ENCODE results near the gene MGA. TPM values are rescaled to one million over a fixed set of nuclear protein-coding genes. Genes with fewer than 3 reads are reported as not detected.

MGA gene
- total and polyA plus RNA-seq, 2 of the 8 experiments (the other 6 are each of a cell fraction or from before 2014, with no cell fraction given) = 7.6 to 53.2 TPM

DNA sequence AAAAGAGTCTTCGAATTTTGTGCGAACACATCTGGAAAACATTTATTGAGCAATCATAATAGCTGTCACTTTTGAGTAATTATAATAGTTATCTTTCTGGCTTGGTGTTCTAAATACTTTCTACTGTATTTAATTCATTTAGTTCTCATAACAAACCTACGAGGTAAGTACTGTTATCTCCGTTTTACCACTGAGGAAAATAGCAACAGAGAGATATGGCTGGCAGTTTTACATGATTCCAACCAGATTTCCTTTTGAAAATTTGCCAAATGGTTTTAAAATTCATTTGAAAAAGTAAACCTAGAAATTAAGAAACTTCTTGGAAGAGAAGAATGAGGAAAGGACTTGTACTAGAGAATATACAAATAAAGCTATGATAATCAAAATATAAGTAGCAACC, 37.3 kb upstream of the MGA start:
- no peak overlapping the region for H3K23ac ChIP-seq (ENCODE audit: insufficient read length)
- no peak overlapping the region for H2BK12ac ChIP-seq (ENCODE audit: low read depth, low read length)
- H4K5ac ChIP-seq (ENCODE audit: insufficient read length, low read depth, low read length) = no peak overlapping the region
- H4K91ac ChIP-seq (replicated peaks; ENCODE audit: insufficient read length, low read length) = no peak overlapping the region
- peaks cover 0 to 7% (median 4%) of the 10 kb centered on the region in 4 experiments; a peak in 4 of 7 replicates for H3K4me1 ChIP-seq (replicated peaks in 1 of 4; ENCODE audit: control insufficient read depth in 3 of 4, insufficient read depth in 4 of 4, low read length in 3 of 4)
- ChIA-PET POLR2A (ENCODE audit: partially characterized antibody) (interaction anchor here (0.8 to 4.4 kb wide), 6 partner anchors 17 to 63 kb away, joined by 3 to 20 read pairs (median 3); partner anchors contain the start of gene TYRO3), CTCF (ENCODE audit: partially characterized antibody) (interaction anchor here (1.8 kb wide), 1 partner anchor 19 kb away, joined by 3 read pairs; no protein-coding TSS in a partner anchor)
- no peak overlapping the region for H2AFZ ChIP-seq (ENCODE audit: low read length)
- DNase-seq (ENCODE audit: low read depth in 1 of 2, low spot score in 2 of 2) (no peak), FAIRE-seq (no peak)
- H3K79me2 ChIP-seq (ENCODE audit: control insufficient read depth in 1 of 2, insufficient read depth in 2 of 2, low read length in 2 of 2) = peaks cover 0 to 9% of the 10 kb centered on the region in 2 experiments; a peak in 2 of 4 replicates
- H2BK15ac ChIP-seq (ENCODE audit: low read length) = no peak overlapping the region
- peaks cover 0 to 6% (median 3%) of the 10 kb centered on the region in 4 experiments; a peak in 4 of 7 replicates for H3K27me3 ChIP-seq (replicated peaks in 1 of 4; ENCODE audit: control insufficient read depth in 3 of 4, extremely low read depth in 1 of 4, insufficient read depth in 3 of 4, low read length in 3 of 4)
- H3K23me2 ChIP-seq (ENCODE audit: low read depth, low read length) = peaks cover 6% of the 10 kb centered on the region; the same call in 1 of the 2 replicates
- no peak overlapping the region for H3K4me3 ChIP-seq (ENCODE audit: extremely low read depth in 1 of 4, insufficient read depth in 2 of 4, low read depth in 3 of 4, low read length in 4 of 4)
- H4K20me1 ChIP-seq (replicated peaks in 1 of 2; ENCODE audit: control insufficient read depth in 1 of 2, insufficient read depth in 2 of 2, low read length in 2 of 2) = no peaks in the 10 kb centered on the region
- H2BK120ac ChIP-seq (replicated peaks; ENCODE audit: low read depth, low read length) = no peak overlapping the region
- H4K8ac ChIP-seq (ENCODE audit: extremely low read depth, insufficient read depth, low read length) = no peak overlapping the region
- no peaks in the 10 kb centered on the region for H3K79me1 ChIP-seq (ENCODE audit: low read depth, low read length)
- H2BK20ac ChIP-seq (ENCODE audit: low read length) = no peak overlapping the region
- H3K18ac ChIP-seq (ENCODE audit: extremely low read depth, low read length) = no peak overlapping the region
- 90% methylated on average over 4 of the region's 4 CpGs; no CpG with 5 or more reads in 1 of the 2 experiments for WGBS, 2 experiments (ENCODE audit: extremely low coverage in 1 of 2, insufficient coverage in 1 of 2, insufficient read length in 1 of 2, insufficient replicate concordance in 2 of 2, low coverage in 1 of 2, low lambda C conversion rate in 2 of 2, missing lambda C conversion rate in 1 of 2)
- H2BK5ac ChIP-seq (ENCODE audit: low read depth, low read length) = no peak overlapping the region
- no peak overlapping the region for H3K4ac ChIP-seq (replicated peaks; ENCODE audit: insufficient read length, low read depth, low read length)
- H2AK5ac ChIP-seq (ENCODE audit: low read depth, low read length) = no peak overlapping the region
- H3K9me3 ChIP-seq (ENCODE audit: insufficient read depth in 2 of 2, low read depth in 1 of 2, low read length in 1 of 2) = peaks cover 2% of the 10 kb centered on the region in 2 experiments; a peak in 1 of 4 replicates
- H3K14ac ChIP-seq (ENCODE audit: insufficient read length) = no peak overlapping the region
- H3K9ac ChIP-seq (replicated peaks in 1 of 4; ENCODE audit: extremely low read depth in 1 of 4, low read depth in 3 of 4, low read length in 3 of 4) = no peak overlapping the region
- no peaks in the 10 kb centered on the region for H3K36me3 ChIP-seq (ENCODE audit: control insufficient read depth in 2 of 4, insufficient read depth in 4 of 4, low read length in 3 of 4)
- H3K4me2 ChIP-seq (ENCODE audit: insufficient read depth in 1 of 2, low read depth in 2 of 2, low read length in 2 of 2) = no peak overlapping the region
- no peak overlapping the region for H3K56ac ChIP-seq (replicated peaks; ENCODE audit: insufficient read length, low read depth, low read length)
- TF ChIP-seq CHD1 (IDR thresholded peaks at IDR 0.05; ENCODE audit: low read depth, low read length) (no peak), MAFK (IDR thresholded peaks at IDR 0.05; ENCODE audit: low read depth, low read length) (no peak), RFX5 (IDR thresholded peaks at IDR 0.05; ENCODE audit: borderline replicate concordance, low read depth, low read length) (no peak), SRF (IDR thresholded peaks at IDR 0.05; ENCODE audit: low read depth, low read length) (no peak), SUZ12 (IDR thresholded peaks at IDR 0.05; ENCODE audit: low read length) (no peak), KDM5A (IDR thresholded peaks at IDR 0.05; ENCODE audit: low read length) (no peak), EGR1 (IDR thresholded peaks at IDR 0.05; ENCODE audit: borderline replicate concordance, low read depth, low read length) (no peak), SP2 (IDR thresholded peaks at IDR 0.05; ENCODE audit: low read length) (no peak), NANOG (IDR thresholded peaks at IDR 0.05; ENCODE audit: insufficient read depth, low read depth, low read length, poor library complexity, severe bottlenecking) (no peak)
- no peak overlapping the region for H3K27ac ChIP-seq (ENCODE audit: low read depth, low read length)

Data from H1 (cell line).